CD8-positive, alpha-beta memory T cell (primary cell): Measurements from ENCODE around the gene PUSL1. TPM values are rescaled to one million over a fixed set of nuclear protein-coding genes. Genes with fewer than 3 reads are reported as not detected.
"Not testable (repeated sequence)": the region's sequence is repeated elsewhere in the genome, so short reads cannot be mapped to it uniquely, and the experiment has no call there.

Experiments
- CTCF ChIA-PET: fragments of 350-600 bp; sonication (Branson Sonifier 250); formaldehyde crosslinking; loops from one replicate; lab custom pipeline; 2021; ENCODE audit warnings: antibody characterized with exemption; lab: Charles Lee
- POLR2A ChIA-PET: fragments of 350-600 bp; sonication (Branson Sonifier 250); formaldehyde crosslinking; loops from one replicate; lab custom pipeline; 2021; ENCODE audit warnings: antibody characterized with exemption; lab: Charles Lee
- DNase-seq, 5 donors: peaks; one replicate each; pipeline versions ENCODE4 v3.0.0 to v3.0.0-alpha.2; 2020 to 2022; ENCODE audit warnings: mixed read lengths in 1 of 5
- H3K27ac ChIP-seq: one replicate; pipeline ENCODE4 v1.7.0; 2013; ENCODE audit warnings: low read depth, mild to moderate bottlenecking, low read length, moderate library complexity
- H3K27me3 ChIP-seq: 2 replicates; pipeline ENCODE4 v1.7.0; 2013; ENCODE audit warnings: low read length, mild to moderate bottlenecking; ENCODE audit not compliant: insufficient read depth, poor library complexity, severe bottlenecking
- H3K36me3 ChIP-seq: 2 replicates; pipeline ENCODE4 v1.7.0; 2013; ENCODE audit warnings: mild to moderate bottlenecking, low read length, moderate library complexity; ENCODE audit not compliant: insufficient read depth
- H3K4me1 ChIP-seq: 2 replicates; pipeline ENCODE4 v1.7.0; 2013; ENCODE audit warnings: mild to moderate bottlenecking, low read length, moderate library complexity; ENCODE audit not compliant: insufficient read depth
- H3K4me3 ChIP-seq: 2 replicates; pipeline ENCODE4 v1.7.0; 2013; ENCODE audit warnings: mild to moderate bottlenecking, low read length
- H3K9me3 ChIP-seq: 2 replicates; pipeline ENCODE4 v1.7.0; 2013; ENCODE audit warnings: mild to moderate bottlenecking, low read length
- H3K27ac Mint-ChIP-seq, 8 donors: one replicate each; pipeline ENCODE4 v1.8.0; 2020 to 2021; ENCODE audit warnings: mixed read lengths in 8 of 8, mild to moderate bottlenecking in 6 of 8, inconsistent platforms in 3 of 8, moderate library complexity in 3 of 8
- H3K27me3 Mint-ChIP-seq, 2 donors: one replicate each; pipeline ENCODE4 v1.8.0; 2020 to 2021; ENCODE audit warnings: mixed read lengths in 2 of 2, mild to moderate bottlenecking in 1 of 2, moderate library complexity in 1 of 2
- H3K36me3 Mint-ChIP-seq, 3 donors: one replicate each; pipeline ENCODE4 v1.8.0; 2020 to 2021; ENCODE audit warnings: mixed read lengths in 3 of 3, inconsistent platforms in 1 of 3, mild to moderate bottlenecking in 1 of 3
- H3K4me1 Mint-ChIP-seq, 3 donors: one replicate each; pipeline ENCODE4 v1.8.0; 2020 to 2021; ENCODE audit warnings: mixed read lengths in 3 of 3, inconsistent platforms in 1 of 3, mild to moderate bottlenecking in 1 of 3
- H3K4me3 Mint-ChIP-seq, 7 donors: one replicate each; pipeline ENCODE4 v1.8.0; 2020 to 2021; ENCODE audit warnings: mixed read lengths in 7 of 7, mild to moderate bottlenecking in 6 of 7, moderate library complexity in 4 of 7, inconsistent platforms in 2 of 7
- H3K9me3 Mint-ChIP-seq, 5 donors: one replicate each; pipeline ENCODE4 v1.8.0; 2020 to 2022; ENCODE audit warnings: mixed read lengths in 5 of 5, mild to moderate bottlenecking in 3 of 5, moderate library complexity in 2 of 5, inconsistent platforms in 1 of 5
- polyA plus RNA-seq: library from polyadenylated mRNA; unstranded; fragments of 300-500 nt; fragmentation: Illumina TruSeq; gene quantifications from one replicate; pipeline ENCODE4 v1.2.3, GENCODE V29; 2021
- total RNA-seq, 2 experiments: library from RNA; stranded (reverse); gene quantifications; one replicate each; pipeline ENCODE4 v1.2.3, GENCODE V29; 2021

The PUSL1 gene
- total and polyA plus RNA-seq, 3 experiments from 2014 or later = 22.0 to 34.3 (median 32.9) TPM

- H3K9me3 Mint-ChIP-seq, H3K27me3 ChIP-seq, H3K36me3 ChIP-seq, H3K9me3 ChIP-seq, CTCF ChIA-PET, DNase-seq, POLR2A ChIA-PET, H3K4me1 ChIP-seq, H3K27me3 Mint-ChIP-seq, H3K4me3 ChIP-seq, H3K27ac ChIP-seq: not testable (repeated sequence)
- Mint-ChIP-seq H3K27ac (peak overlapping the region in 2 of 8 donors; percentile 52 to 66), H3K36me3 (peaks cover 0 to 68% (median 2%) of the 10 kb centered on the region in 3 donors), H3K4me1 (peaks cover 9 to 14% (median 12%) of the 10 kb centered on the region in 3 donors), H3K4me3 (peak overlapping the region in 1 of 7 donors; percentile 48)
Measured at GRCh38 chr1:1316199-1316598, 7.8 kb downstream of the PUSL1 start.

GRCh38 chr1:1317420-1317819 is 9.0 kb downstream of the PUSL1 start:
- Mint-ChIP-seq H3K9me3 (no peaks in the 10 kb centered on the region), H3K4me3 (peak overlapping the region in 1 of 7 donors; percentile 56), H3K4me1 (peaks cover 14 to 24% (median 19%) of the 10 kb centered on the region in 3 donors), H3K36me3 (peaks cover 0 to 63% (median 2%) of the 10 kb centered on the region in 3 donors), H3K27ac (peak overlapping the region in 3 of 8 donors; percentile 11 to 60 (median 20)), H3K27me3 (no peaks in the 10 kb centered on the region)
- ChIA-PET CTCF (no interaction called here), POLR2A (no interaction called here)
- no peak overlapping the region for H3K4me3 ChIP-seq
- H3K9me3 ChIP-seq = no peaks in the 10 kb centered on the region
- no peak for DNase-seq
- H3K27ac ChIP-seq = no peak overlapping the region
- peaks cover 7% of the 10 kb centered on the region for H3K36me3 ChIP-seq
- peaks cover 5% of the 10 kb centered on the region for H3K4me1 ChIP-seq
- H3K27me3 ChIP-seq = no peaks in the 10 kb centered on the region

GRCh38 chr1:1318131-1318652 is 9.8 kb downstream of the PUSL1 start:
- Mint-ChIP-seq H3K4me3 (no peak overlapping the region), H3K27me3 (no peaks in the 10 kb centered on the region), H3K4me1 (peaks cover 16 to 31% (median 24%) of the 10 kb centered on the region in 3 donors), H3K9me3 (no peaks in the 10 kb centered on the region), H3K36me3 (peaks cover 0 to 57% (median 2%) of the 10 kb centered on the region in 3 donors), H3K27ac (peak overlapping the region in 2 of 8 donors; percentile 20 to 71)
- CTCF ChIA-PET = no interaction called here
- POLR2A ChIA-PET = no interaction called here
- Histone ChIP-seq H3K27me3 (no peaks in the 10 kb centered on the region), H3K4me1 (peaks cover 10% of the 10 kb centered on the region), H3K36me3 (peaks cover 7% of the 10 kb centered on the region), H3K27ac (no peak overlapping the region), H3K9me3 (no peaks in the 10 kb centered on the region), H3K4me3 (no peak overlapping the region)
- DNase-seq = no peak

- ChIA-PET POLR2A (interaction anchor here (1.4 kb wide), 1 partner anchor 10 kb away, joined by 4 read pairs; no protein-coding TSS in a partner anchor), CTCF (no interaction called here)
- Mint-ChIP-seq H3K4me3 (peak overlapping the region in 1 of 7 donors; percentile 52), H3K9me3 (no peaks in the 10 kb centered on the region), H3K27me3 (no peaks in the 10 kb centered on the region), H3K36me3 (peaks cover 0 to 52% (median 2%) of the 10 kb centered on the region in 3 donors), H3K4me1 (peaks cover 21 to 36% (median 30%) of the 10 kb centered on the region in 3 donors), H3K27ac (peak overlapping the region in 1 of 8 donors; percentile 43)
- Histone ChIP-seq H3K9me3 (no peaks in the 10 kb centered on the region), H3K36me3 (peaks cover 7% of the 10 kb centered on the region), H3K27ac (no peak overlapping the region), H3K4me1 (peaks cover 15% of the 10 kb centered on the region), H3K27me3 (no peaks in the 10 kb centered on the region), H3K4me3 (no peak overlapping the region)
- DNase-seq = no peak
Measured at GRCh38 chr1:1318777-1319645, 10.6 kb downstream of the PUSL1 start.

- H3K9me3 Mint-ChIP-seq = no peaks in the 10 kb centered on the region
- POLR2A ChIA-PET = interaction anchor here (1.4 kb wide), 1 partner anchor 10 kb away, joined by 4 read pairs; no protein-coding TSS in a partner anchor
- peak overlapping the region in 2 of 7 donors; percentile 52 to 63 for H3K4me3 Mint-ChIP-seq
- CTCF ChIA-PET = no interaction called here
- Histone ChIP-seq H3K36me3 (peaks cover 7% of the 10 kb centered on the region), H3K4me1 (peaks cover 15% of the 10 kb centered on the region), H3K27me3 (no peaks in the 10 kb centered on the region), H3K27ac (no peak overlapping the region), H3K4me3 (no peak overlapping the region), H3K9me3 (no peaks in the 10 kb centered on the region)
- H3K27me3 Mint-ChIP-seq = no peaks in the 10 kb centered on the region
- no peak for DNase-seq
- H3K4me1 Mint-ChIP-seq = peaks cover 23 to 39% (median 30%) of the 10 kb centered on the region in 3 donors
- peaks cover 0 to 51% (median 2%) of the 10 kb centered on the region in 3 donors for H3K36me3 Mint-ChIP-seq
- peak overlapping the region in 1 of 8 donors; percentile 43 for H3K27ac Mint-ChIP-seq
Measured at GRCh38 chr1:1319646-1319941, 11.2 kb downstream of the PUSL1 start.

- Histone ChIP-seq H3K27ac (no peak overlapping the region), H3K27me3 (no peaks in the 10 kb centered on the region), H3K36me3 (peaks cover 7% of the 10 kb centered on the region), H3K4me1 (peaks cover 24% of the 10 kb centered on the region), H3K9me3 (no peaks in the 10 kb centered on the region), H3K4me3 (no peak overlapping the region)
- no peak for DNase-seq
- POLR2A ChIA-PET = interaction anchor here (1.4 kb wide), 1 partner anchor 12 kb away, joined by 4 read pairs; no protein-coding TSS in a partner anchor
- H3K27me3 Mint-ChIP-seq = no peaks in the 10 kb centered on the region
- CTCF ChIA-PET = no interaction called here
- peaks cover 0 to 41% (median 2%) of the 10 kb centered on the region in 3 donors for H3K36me3 Mint-ChIP-seq
- no peaks in the 10 kb centered on the region for H3K9me3 Mint-ChIP-seq
- H3K4me3 Mint-ChIP-seq = peak overlapping the region in 4 of 7 donors; percentile 25 to 70 (median 36)
- H3K27ac Mint-ChIP-seq = peak overlapping the region in 1 of 8 donors; percentile 66
- peaks cover 24 to 47% (median 31%) of the 10 kb centered on the region in 3 donors for H3K4me1 Mint-ChIP-seq
Measured at GRCh38 chr1:1320666-1321448, 12.5 kb downstream of the PUSL1 start.

GRCh38 chr1:1321477-1321876 is 13.1 kb downstream of the PUSL1 start:
- ChIA-PET POLR2A (no interaction called here), CTCF (no interaction called here)
- Mint-ChIP-seq H3K27ac (peak overlapping the region in 3 of 8 donors; percentile 66 to 83 (median 79)), H3K36me3 (peaks cover 0 to 41% (median 2%) of the 10 kb centered on the region in 3 donors), H3K27me3 (no peaks in the 10 kb centered on the region), H3K4me1 (peaks cover 29 to 53% (median 37%) of the 10 kb centered on the region in 3 donors), H3K4me3 (peak overlapping the region in 1 of 7 donors; percentile 47), H3K9me3 (no peaks in the 10 kb centered on the region)
- no peaks in the 10 kb centered on the region for H3K9me3 ChIP-seq
- no peak overlapping the region for H3K27ac ChIP-seq
- no peaks in the 10 kb centered on the region for H3K27me3 ChIP-seq
- no peak overlapping the region for H3K4me3 ChIP-seq
- H3K4me1 ChIP-seq = peaks cover 30% of the 10 kb centered on the region
- H3K36me3 ChIP-seq = peaks cover 7% of the 10 kb centered on the region
- DNase-seq = no peak
